Spleen (tissue), 7 donors: Measurements from ENCODE around the gene REEP3.

Experiments
- CTCF ChIP-seq, 11 experiments: fragments of 200-600 bp in 7 of 11; fragments of 450-650 bp in 4 of 11; sonication (generic) in 4 of 11; IDR thresholded peaks in 8 of 11; conservative IDR thresholded peaks in 3 of 11; 1 replicate in 7 of 11; 2 replicates in 4 of 11; pipeline versions ENCODE4 v1.4.0 to v1.8.0; 2016 to 2021; ENCODE audit warnings: antibody characterized with exemption in 11 of 11, inconsistent platforms in 4 of 11, mild to moderate bottlenecking in 1 of 11
- POLR2A ChIP-seq, 3 donors: fragments of 450-650 bp; IDR thresholded peaks; one replicate each; pipeline ENCODE4 v1.5.1; 2017; ENCODE audit warnings: antibody characterized with exemption in 3 of 3, mild to moderate bottlenecking in 1 of 3
- POLR2AphosphoS5 ChIP-seq, 3 donors: sonication (generic); formaldehyde crosslinking; IDR thresholded peaks; one replicate each; pipeline ENCODE4 v1.5.1; 2017; ENCODE audit warnings: antibody characterized with exemption in 3 of 3
- donor health status: DM: no; HTN: no; CAD: no; lungs with moderate emphysema.
- donor health status: DM: no; HTN: no; CAD: no.
- donor health status: DM: no; HTN: no; CAD: no.

- TF ChIP-seq POLR2AphosphoS5 (IDR thresholded peaks at IDR 0.05): no peak
- no peak for TF ChIP-seq CTCF (IDR thresholded peaks at IDR 0.05 in 8 of 11, conservative IDR thresholded peaks at IDR 0.05 in 3 of 11)
- TF ChIP-seq POLR2A (IDR thresholded peaks at IDR 0.05): no peak
Measured at GRCh38 chr10:63528084-63528744, 7.0 kb downstream of the REEP3 start.
